Measurements from ENCODE around the gene EBF3. TPM values are rescaled to one million over a fixed set of nuclear protein-coding genes. Genes with fewer than 3 reads are reported as not detected.

The EBF3 gene
- total RNA-seq, 1 donor, result 6.0 TPM

DNA sequence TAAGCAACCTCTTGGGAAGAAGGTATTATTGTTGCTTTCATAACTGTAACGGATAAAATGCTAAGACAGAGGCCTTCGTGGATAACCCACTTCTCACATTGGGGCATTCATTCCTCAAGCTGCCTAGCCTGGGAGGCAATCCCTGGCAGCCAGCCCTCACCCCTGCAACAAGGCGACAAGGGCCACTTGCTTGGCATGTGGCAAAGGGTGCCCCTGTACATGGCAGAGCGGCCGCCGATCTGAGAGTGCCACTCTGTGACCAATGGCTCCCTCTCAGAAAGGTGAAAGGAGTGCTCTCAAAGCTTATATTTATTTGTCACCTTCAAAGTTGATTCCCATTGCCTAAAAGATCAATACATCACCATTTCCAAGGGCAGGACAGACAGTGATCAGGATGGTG is 31.9 kb downstream of the EBF3 start:
- TF ChIP-seq, protein P1, sequence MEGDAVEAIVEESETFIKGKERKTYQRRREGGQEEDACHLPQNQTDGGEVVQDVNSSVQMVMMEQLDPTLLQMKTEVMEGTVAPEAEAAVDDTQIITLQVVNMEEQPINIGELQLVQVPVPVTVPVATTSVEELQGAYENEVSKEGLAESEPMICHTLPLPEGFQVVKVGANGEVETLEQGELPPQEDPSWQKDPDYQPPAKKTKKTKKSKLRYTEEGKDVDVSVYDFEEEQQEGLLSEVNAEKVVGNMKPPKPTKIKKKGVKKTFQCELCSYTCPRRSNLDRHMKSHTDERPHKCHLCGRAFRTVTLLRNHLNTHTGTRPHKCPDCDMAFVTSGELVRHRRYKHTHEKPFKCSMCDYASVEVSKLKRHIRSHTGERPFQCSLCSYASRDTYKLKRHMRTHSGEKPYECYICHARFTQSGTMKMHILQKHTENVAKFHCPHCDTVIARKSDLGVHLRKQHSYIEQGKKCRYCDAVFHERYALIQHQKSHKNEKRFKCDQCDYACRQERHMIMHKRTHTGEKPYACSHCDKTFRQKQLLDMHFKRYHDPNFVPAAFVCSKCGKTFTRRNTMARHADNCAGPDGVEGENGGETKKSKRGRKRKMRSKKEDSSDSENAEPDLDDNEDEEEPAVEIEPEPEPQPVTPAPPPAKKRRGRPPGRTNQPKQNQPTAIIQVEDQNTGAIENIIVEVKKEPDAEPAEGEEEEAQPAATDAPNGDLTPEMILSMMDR (IDR thresholded peaks at IDR 0.05; ENCODE audit: insufficient read depth, low read depth, low read length), result no peak
- no peak overlapping the region for H3K4me3 ChIP-seq (ENCODE audit: low read depth, low read length)
- DNase-seq (ENCODE audit: low read depth), result no peak

DNA sequence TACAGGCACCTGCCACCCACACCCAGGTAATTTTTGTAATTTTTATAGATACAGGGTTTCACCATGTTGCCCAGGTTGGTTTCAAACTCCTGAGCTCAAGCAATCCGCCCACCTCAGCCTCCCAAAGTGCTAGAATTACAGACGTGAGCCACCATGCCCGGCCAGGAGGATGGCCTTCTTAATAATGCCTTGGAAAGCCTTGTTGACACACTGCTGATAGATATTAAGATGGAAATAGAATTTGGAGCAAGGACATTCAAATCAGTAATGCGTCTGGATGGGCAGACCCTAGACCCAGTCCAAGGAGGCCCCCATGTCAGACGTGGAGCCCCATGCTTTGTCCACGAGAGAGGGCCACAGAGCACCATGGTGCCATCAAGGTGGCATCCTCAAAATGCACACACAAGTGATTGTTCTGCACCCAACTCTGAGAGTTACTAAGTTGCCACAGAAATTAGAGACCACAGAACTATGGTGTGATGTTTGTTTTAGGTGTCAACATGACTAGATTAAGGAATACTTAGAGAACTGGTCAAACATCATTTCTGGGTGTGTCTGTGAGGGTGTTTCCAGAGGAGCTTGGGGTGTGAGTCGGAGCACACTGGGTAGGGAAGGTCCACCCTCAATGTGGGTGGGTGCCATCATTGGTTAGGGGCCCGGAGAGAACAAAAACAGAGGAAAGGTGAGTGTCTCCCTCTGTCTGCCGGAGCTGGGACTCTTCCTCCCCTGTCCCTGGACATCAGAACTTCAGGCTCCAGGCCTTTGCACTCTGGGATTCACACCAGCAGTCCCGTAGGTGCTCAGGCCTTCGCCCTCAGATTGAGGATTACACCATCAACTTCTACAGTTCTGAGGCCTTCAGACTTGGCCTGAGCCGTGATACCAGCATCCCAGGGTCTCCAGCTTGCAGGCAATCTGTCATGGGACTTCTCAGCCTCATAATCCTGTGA is 34.5 kb downstream of the EBF3 start:
- H3K4me3 ChIP-seq (ENCODE audit: low read depth, low read length), result no peak overlapping the region
- TF ChIP-seq, protein P1 (IDR thresholded peaks at IDR 0.05; ENCODE audit: insufficient read depth, low read depth, low read length), result no peak
- no peak for DNase-seq (ENCODE audit: low read depth)

DNA sequence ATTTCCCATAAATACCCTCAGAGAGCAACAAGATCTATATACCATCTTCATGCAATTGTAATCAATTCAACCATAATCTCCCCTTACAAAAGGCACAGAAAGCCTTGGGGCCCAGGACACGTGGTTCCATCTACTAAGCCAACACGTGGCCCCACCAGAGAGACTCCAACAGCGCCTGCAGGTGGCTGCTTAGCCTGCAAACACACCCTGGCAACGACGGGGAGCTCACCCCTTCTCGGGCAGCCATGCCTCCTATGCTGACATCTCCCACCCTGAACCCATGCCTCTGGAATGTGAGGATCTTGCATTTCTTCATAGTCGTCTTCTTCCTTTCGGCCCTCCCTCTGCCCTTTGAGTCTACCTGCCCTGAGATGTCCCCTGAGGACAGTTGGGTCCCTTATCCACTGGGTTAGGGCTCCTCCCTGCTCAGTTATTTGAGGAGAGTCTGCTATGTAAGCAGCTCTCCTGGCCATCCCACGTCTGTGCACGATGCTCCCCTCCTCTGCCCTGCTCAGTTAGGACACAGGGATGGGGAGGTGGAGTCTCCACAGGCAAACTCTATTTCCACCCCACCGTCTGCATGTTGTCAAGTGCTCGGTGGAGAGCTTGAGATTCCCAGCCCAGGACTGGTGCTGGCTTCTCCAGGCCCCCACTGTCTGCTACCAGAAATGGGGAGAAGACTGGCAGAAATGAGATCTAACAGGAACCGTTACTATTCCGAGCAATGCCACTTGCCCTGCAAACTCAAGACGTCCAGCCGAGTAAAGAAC is 36.5 kb downstream of the EBF3 start:
- TF ChIP-seq, protein P1 (IDR thresholded peaks at IDR 0.05; ENCODE audit: insufficient read depth, low read depth, low read length), result no peak
- H3K4me3 ChIP-seq (ENCODE audit: low read depth, low read length), result no peak overlapping the region
- DNase-seq (ENCODE audit: low read depth), result no peak

DNA sequence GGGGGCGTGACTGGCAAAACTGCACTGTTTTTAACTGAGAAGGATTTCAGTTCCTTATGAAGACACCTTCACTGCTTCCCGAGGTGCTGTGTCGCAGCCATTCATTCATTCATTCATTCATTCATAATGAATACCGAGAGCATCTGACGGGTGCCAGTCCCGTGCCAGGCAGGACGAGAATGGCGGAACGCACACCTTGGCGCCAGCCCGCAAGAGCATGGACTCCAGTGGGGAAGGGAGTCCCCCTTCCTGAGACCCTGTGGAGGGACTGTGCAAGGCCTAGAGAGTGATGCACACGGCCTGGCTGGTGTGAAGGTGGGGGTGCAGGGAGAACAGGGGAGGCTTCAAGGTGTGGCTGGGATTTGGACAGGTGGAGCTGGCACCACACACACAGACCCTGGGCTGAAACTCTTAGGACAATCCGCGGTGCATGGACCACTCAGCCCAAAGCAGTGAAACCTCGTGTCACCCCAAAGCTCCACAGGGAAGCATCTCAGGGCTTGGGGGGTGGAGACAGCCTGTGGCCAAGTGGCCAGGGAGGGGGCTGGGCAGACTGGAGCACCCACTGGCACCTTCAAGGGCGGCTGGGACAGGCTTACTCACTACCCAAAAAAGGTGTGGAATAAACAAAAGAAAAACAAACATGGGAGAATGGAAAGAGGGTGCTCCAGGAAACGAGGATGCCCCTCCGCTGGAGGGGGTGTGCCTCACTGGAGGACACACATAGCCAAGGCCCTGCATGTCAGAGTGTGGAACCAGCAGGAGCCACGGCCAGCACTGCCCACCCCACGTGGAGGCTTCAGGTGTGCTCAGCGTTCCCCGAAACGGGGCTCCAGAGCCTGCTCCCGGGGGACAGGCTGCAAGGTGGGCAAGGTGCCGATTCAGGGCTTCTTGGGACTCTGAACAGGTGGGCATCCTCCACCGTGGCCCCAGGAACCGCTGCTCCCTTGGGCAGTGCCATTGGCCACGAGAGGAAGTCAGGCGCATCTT is 37.7 kb downstream of the EBF3 start:
- no peak overlapping the region for H3K4me3 ChIP-seq (ENCODE audit: low read depth, low read length)
- no peak for DNase-seq (ENCODE audit: low read depth)
- TF ChIP-seq, protein P1 (IDR thresholded peaks at IDR 0.05; ENCODE audit: insufficient read depth, low read depth, low read length), result no peak

DNA sequence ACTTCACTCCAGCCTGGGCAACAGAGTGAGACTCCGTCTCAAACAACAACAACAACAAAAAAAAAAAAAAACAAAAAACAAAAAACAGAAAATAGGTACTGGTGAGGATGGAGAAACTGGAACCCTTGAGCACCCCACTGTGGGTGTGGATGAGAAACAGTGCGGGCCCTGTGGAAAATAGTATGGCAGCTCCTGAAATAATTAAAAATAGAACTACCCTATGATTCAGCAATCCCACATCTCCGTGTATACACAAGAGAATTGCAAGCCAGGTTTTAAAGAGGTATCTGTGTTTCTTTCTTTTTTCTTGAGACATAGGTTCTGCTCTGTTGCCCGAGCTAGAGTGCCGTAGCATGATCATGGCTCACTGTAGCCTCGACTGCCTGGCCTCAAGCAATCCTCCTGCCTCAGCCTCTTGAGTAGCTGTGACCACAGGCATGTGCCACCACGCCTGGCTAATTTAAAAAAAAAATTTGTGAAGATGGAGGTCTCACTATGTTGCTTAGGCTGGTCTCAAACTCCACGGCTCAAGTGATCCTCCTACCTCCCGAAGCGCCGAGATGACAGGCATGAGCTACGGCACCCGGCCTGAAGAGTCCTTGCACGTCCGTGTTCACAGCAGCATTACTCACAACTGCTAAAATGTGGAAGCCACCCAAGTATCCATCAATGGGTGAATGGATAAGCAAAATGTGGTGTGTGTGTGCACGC is 39.5 kb downstream of the EBF3 start:
- TF ChIP-seq, protein P1 (IDR thresholded peaks at IDR 0.05; ENCODE audit: insufficient read depth, low read depth, low read length), result no peak
- DNase-seq (ENCODE audit: low read depth), result no peak
- H3K4me3 ChIP-seq (ENCODE audit: low read depth, low read length), result no peak overlapping the region
